Measurements from ENCODE around the gene PLOD3. TPM values are rescaled to one million over a fixed set of nuclear protein-coding genes. Genes with fewer than 3 reads are reported as not detected.

Gene PLOD3
- total and polyA plus RNA-seq, 11 donors: 22.2 to 77.6 (median 42.0) TPM

DNA sequence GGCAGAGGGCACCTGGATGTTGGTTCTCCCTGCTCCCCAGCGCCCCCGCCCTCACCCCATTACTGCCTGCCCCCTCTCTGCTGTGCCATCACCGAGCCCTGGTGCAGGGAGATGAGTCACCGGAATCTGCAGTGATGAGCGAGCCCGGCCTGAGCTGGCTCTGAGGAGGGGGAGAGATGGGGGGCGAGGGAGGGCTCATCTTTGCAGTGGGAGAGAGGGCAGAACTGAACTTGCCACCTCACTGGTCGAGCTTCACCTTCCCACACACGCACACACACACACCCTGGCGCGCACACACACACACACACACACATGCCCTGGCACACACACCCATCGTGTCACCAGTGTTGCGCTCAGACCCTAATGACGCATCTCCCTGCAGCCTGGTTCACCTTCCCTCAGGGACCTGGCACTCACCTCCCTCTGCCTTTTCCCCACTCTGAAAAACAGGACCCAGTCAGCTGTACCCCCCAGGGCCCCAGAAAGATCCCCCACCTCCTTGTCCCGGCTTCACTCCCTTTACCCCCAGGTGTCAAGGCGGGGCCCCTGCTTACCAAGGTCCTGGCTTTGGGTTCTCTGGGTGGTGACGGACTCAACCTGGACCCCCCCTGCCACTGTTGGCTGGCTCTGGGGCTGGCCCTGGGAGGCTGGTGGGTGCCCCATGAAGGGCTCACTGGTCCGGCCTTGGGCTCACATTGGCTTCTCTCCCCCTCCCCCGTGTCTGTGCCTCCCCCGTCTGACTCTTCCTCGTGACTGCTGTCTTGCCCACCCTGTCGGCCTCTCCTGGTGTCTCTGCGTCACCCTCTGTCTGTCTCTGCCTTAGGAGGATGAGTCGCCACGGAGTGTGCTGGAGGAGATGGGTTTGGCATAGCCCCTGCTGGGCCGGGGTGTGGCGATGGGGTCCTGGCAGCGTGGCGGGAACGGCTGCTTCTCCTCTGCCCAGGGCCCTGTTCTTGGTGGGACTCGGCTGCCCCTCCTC, 57.4 kb downstream of the PLOD3 start:
- ATAC-seq: no peak
- TF ChIP-seq, protein P1, sequence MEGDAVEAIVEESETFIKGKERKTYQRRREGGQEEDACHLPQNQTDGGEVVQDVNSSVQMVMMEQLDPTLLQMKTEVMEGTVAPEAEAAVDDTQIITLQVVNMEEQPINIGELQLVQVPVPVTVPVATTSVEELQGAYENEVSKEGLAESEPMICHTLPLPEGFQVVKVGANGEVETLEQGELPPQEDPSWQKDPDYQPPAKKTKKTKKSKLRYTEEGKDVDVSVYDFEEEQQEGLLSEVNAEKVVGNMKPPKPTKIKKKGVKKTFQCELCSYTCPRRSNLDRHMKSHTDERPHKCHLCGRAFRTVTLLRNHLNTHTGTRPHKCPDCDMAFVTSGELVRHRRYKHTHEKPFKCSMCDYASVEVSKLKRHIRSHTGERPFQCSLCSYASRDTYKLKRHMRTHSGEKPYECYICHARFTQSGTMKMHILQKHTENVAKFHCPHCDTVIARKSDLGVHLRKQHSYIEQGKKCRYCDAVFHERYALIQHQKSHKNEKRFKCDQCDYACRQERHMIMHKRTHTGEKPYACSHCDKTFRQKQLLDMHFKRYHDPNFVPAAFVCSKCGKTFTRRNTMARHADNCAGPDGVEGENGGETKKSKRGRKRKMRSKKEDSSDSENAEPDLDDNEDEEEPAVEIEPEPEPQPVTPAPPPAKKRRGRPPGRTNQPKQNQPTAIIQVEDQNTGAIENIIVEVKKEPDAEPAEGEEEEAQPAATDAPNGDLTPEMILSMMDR (IDR thresholded peaks at IDR 0.05): no peak
- TF ChIP-seq POLR2A (IDR thresholded peaks at IDR 0.05): no peak
- intact Hi-C loops (cut with DNase I): no loop called here
- Histone ChIP-seq H3K36me3 (peaks cover 0 to 39% (median 19%) of the 10 kb centered on the region in 9 donors), H3K27ac (no peak overlapping the region), H3K4me3 (no peak overlapping the region), H3K4me1 (peaks cover 3 to 37% (median 27%) of the 10 kb centered on the region in 12 donors), H3K9me3 (no peaks in the 10 kb centered on the region), H3K27me3 (peaks cover 16 to 42% (median 24%) of the 10 kb centered on the region in 9 donors)
- WGBS, 4 donors: 83 to 85% (median 83%) methylated on average over 29 to 31 of the region's 31 CpGs
- DNase-seq: no peak

DNA sequence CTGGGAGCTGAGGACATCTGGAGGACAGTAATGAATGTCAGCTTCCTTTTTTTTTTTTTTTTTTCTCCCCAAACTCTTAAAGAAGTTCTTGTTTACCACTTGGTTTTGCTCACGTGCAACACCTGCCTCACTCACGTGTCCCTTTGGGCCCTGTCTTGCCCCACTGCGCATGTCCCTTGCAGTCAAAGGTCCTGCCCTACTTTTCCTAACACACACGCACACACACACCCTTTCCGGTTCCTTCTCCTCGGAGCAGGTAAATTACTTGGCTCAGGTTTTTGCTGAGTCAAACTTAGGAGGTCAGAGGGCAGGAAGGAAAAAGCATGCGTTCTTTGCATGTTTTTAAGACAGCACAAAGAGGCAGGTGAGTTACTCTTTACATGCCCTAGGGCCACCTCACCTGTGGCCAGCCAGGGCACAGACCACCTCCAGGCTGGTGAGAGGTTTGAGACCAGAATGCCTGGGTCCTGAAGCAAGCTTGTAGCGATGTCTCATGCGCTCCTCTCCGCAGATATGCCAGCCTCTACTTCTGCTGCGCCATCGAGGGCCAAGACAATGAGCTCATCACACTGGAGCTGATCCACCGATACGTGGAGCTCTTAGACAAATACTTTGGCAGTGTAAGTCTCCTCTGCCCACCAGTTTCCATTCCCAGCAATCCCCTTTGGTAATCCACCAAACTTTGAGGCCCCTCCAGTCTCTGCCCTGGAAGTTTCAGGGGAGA, 60.4 kb downstream of the PLOD3 start:
- H3K27ac ChIP-seq: no peak overlapping the region
- no peak for DNase-seq
- intact Hi-C loops (cut with DNase I): no loop called here
- H3K4me3 ChIP-seq: no peak overlapping the region
- no peaks in the 10 kb centered on the region for H3K9me3 ChIP-seq
- no peak for ATAC-seq
- TF ChIP-seq POLR2A (IDR thresholded peaks at IDR 0.05): no peak
- TF ChIP-seq, protein P1 (IDR thresholded peaks at IDR 0.05): no peak
- H3K27me3 ChIP-seq: peaks cover 0 to 14% (median 1%) of the 10 kb centered on the region in 9 donors
- WGBS, 4 donors: 90 to 92% (median 91%) methylated on average over 14 of the region's 14 CpGs
- peaks cover 0 to 17% (median 9%) of the 10 kb centered on the region in 12 donors for H3K4me1 ChIP-seq
- peaks cover 0 to 39% (median 19%) of the 10 kb centered on the region in 9 donors for H3K36me3 ChIP-seq

DNA sequence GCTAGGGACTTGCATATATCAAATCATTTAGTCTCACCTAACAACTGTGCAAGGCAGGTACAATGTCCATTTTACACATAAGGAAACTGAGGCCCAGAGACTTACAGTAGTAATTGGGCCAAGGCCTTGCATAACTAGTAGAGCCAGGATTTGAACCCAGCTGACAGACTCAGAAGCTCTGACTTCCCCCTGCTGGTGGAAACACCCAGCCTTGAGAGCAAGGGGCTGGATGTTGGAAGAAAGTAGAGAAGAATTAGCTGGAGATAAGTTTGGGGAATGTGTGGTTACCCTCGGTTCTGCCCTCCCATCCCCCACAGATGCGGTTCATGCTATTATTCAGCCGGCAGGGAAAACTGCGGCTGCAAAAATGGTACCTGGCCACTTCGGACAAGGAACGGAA, 61.1 kb downstream of the PLOD3 start:
- DNase-seq: no peak
- Histone ChIP-seq H3K4me3 (no peak overlapping the region), H3K4me1 (peaks cover 0 to 17% (median 9%) of the 10 kb centered on the region in 12 donors), H3K27me3 (peaks cover 0 to 6% (median 0%) of the 10 kb centered on the region in 9 donors), H3K9me3 (no peaks in the 10 kb centered on the region), H3K27ac (no peak overlapping the region), H3K36me3 (peaks cover 0 to 39% (median 19%) of the 10 kb centered on the region in 9 donors)
- intact Hi-C loops (cut with DNase I): no loop called here
- TF ChIP-seq, protein P1 (IDR thresholded peaks at IDR 0.05): no peak
- no peak for TF ChIP-seq POLR2A (IDR thresholded peaks at IDR 0.05)
- no peak for ATAC-seq
- WGBS, 4 donors: 79 to 85% (median 83%) methylated on average over 6 of the region's 6 CpGs

Small RNA genes lying within 50 kb of the gene (microRNA-seq; reads per million reads assigned to microRNA genes)
- 0 reads per million in 4 donors for gene MIR4653

Other genes with a start within 250 kb of the PLOD3 start
- gene MUC12, start 248.0 kb downstream of the PLOD3 start, total RNA-seq: under 1 TPM in 2 of 9 donors, not detected in 7; 0.02 TPM
- gene MUC12, start 248.0 kb downstream of the PLOD3 start, polyA plus RNA-seq: under 1 TPM; 0.19 to 0.23 TPM
- not detected for gene MUC17, start 197.5 kb downstream of the PLOD3 start, total RNA-seq
- not detected for gene MUC17, start 197.5 kb downstream of the PLOD3 start, polyA plus RNA-seq
- gene TRIM56, start 132.1 kb downstream of the PLOD3 start, total RNA-seq: 10 to 100 TPM in 8 of 9 donors, 1 to 10 TPM in 1; 7.9 to 37.4 (median 14.7) TPM
- gene TRIM56, start 132.1 kb downstream of the PLOD3 start, polyA plus RNA-seq: 10 to 100 TPM; 10.7 to 12.7 TPM
- gene SERPINE1, start 90.5 kb downstream of the PLOD3 start, total RNA-seq: 100 to 1,000 TPM in 1 of 9 donors, 10 to 100 TPM in 4, 1 to 10 TPM in 4; 1.3 to 153 (median 13.9) TPM
- 100 to 1,000 TPM in 1 of 2 donors, 1 to 10 TPM in 1; 3.4 to 595 TPM for gene SERPINE1, start 90.5 kb downstream of the PLOD3 start, polyA plus RNA-seq
- 10 to 100 TPM in 8 of 9 donors, 1 to 10 TPM in 1; 9.9 to 24.5 (median 12.8) TPM for gene AP1S1, start 63.1 kb downstream of the PLOD3 start, total RNA-seq
- 10 to 100 TPM; 15.9 to 41.8 TPM for gene AP1S1, start 63.1 kb downstream of the PLOD3 start, polyA plus RNA-seq
- under 1 TPM in 2 of 9 donors, not detected in 7; 0.09 to 0.19 TPM for gene VGF, start 52.0 kb downstream of the PLOD3 start, total RNA-seq
- gene VGF, start 52.0 kb downstream of the PLOD3 start, polyA plus RNA-seq: under 1 TPM in 1 of 2 donors, not detected in 1; 0.14 TPM
- under 1 TPM in 1 of 9 donors, not detected in 8; 0.23 TPM for gene NAT16, start 37.3 kb downstream of the PLOD3 start, total RNA-seq
- not detected for gene NAT16, start 37.3 kb downstream of the PLOD3 start, polyA plus RNA-seq
- gene MOGAT3, start 16.5 kb downstream of the PLOD3 start, total RNA-seq: not detected
- not detected for gene MOGAT3, start 16.5 kb downstream of the PLOD3 start, polyA plus RNA-seq
- gene ZNHIT1, start 584 bp upstream of the PLOD3 start, total RNA-seq: 10 to 100 TPM; 47.0 to 88.1 (median 51.3) TPM
- gene ZNHIT1, start 584 bp upstream of the PLOD3 start, polyA plus RNA-seq: 100 to 1,000 TPM in 1 of 2 donors, 10 to 100 TPM in 1; 89.8 to 156 TPM
- 10 to 100 TPM in 1 of 9 donors, 1 to 10 TPM in 8; 1.4 to 37.6 (median 2.2) TPM for gene CLDN15, start 20.2 kb upstream of the PLOD3 start, total RNA-seq
- gene CLDN15, start 20.2 kb upstream of the PLOD3 start, polyA plus RNA-seq: 1 to 10 TPM; 1.9 to 3.6 TPM
- 100 to 1,000 TPM; 249 to 491 (median 282) TPM for gene FIS1, start 27.5 kb upstream of the PLOD3 start, total RNA-seq
- gene FIS1, start 27.5 kb upstream of the PLOD3 start, polyA plus RNA-seq: 100 to 1,000 TPM; 204 to 361 TPM
- gene IFT22, start 104.2 kb upstream of the PLOD3 start, total RNA-seq: 10 to 100 TPM; 15.7 to 39.3 (median 30.0) TPM
- 10 to 100 TPM; 14.8 to 38.0 TPM for gene IFT22, start 104.2 kb upstream of the PLOD3 start, polyA plus RNA-seq
- gene COL26A1, start 145.3 kb upstream of the PLOD3 start, total RNA-seq: 1 to 10 TPM in 1 of 9 donors, under 1 TPM in 1, not detected in 7; 0.08 to 2.1 TPM
- gene COL26A1, start 145.3 kb upstream of the PLOD3 start, polyA plus RNA-seq: not detected